Keratinocyte (primary cell): ENCODE measurements around the gene PTGES3. TPM values are rescaled to one million over a fixed set of nuclear protein-coding genes. Genes with fewer than 3 reads are reported as not detected.

Experiments
- DNase-seq: peaks from one replicate; pipeline ENCODE4 v3.0.0-alpha.2; 2011; ENCODE audit warnings: low read depth, missing footprints, low spot score
- FAIRE-seq: peaks from 2 replicates; lab custom pipeline; 2011; peaks lifted over from hg19 to GRCh38; lab: Jason Lieb, UNC
- H2AFZ ChIP-seq: 2 replicates; pipeline ENCODE4 v1.6.0; 2012; ENCODE audit warnings: low read length, control low read depth, inconsistent platforms; ENCODE audit not compliant: control insufficient read depth
- H3K27ac ChIP-seq: 2 replicates; pipeline ENCODE4 v1.5.1; 2011; ENCODE audit warnings: low read length; ENCODE audit not compliant: control insufficient read depth, insufficient read depth
- H3K27me3 ChIP-seq: 3 replicates; pipeline ENCODE4 v1.6.0; 2011; ENCODE audit warnings: low read length; ENCODE audit not compliant: control insufficient read depth, insufficient read depth; ENCODE audit errors: extremely low read depth
- H3K36me3 ChIP-seq, 2 experiments: 2 replicates in 1 of 2; 3 replicates in 1 of 2; pipeline ENCODE4 v1.5.1; 2011; ENCODE audit warnings: low read length in 2 of 2, mild to moderate bottlenecking in 1 of 2; ENCODE audit not compliant: control insufficient read depth in 2 of 2, insufficient read depth in 2 of 2; ENCODE audit errors: extremely low read depth in 1 of 2
- H3K4me1 ChIP-seq: 3 replicates; pipeline ENCODE4 v1.5.1; 2011; ENCODE audit warnings: low read length; ENCODE audit not compliant: control insufficient read depth, insufficient read depth; ENCODE audit errors: extremely low read depth
- H3K4me2 ChIP-seq: 3 replicates; pipeline ENCODE4 v1.6.0; 2011; ENCODE audit warnings: low read depth, low read length; ENCODE audit not compliant: control insufficient read depth, insufficient read depth; ENCODE audit errors: extremely low read depth
- H3K4me3 ChIP-seq, 3 experiments: fragments of 200-600 bp in 1 of 3; sonication (generic) in 1 of 3; 2 replicates in 2 of 3; 3 replicates in 1 of 3; pipeline ENCODE4 v1.5.1; 2011 to 2016; ENCODE audit warnings: low read length in 3 of 3, mild to moderate bottlenecking in 3 of 3, control low read depth in 2 of 3, inconsistent platforms in 1 of 3, low read depth in 1 of 3, mixed read lengths in 1 of 3, mixed run types in 1 of 3, moderate library complexity in 1 of 3; ENCODE audit not compliant: control insufficient read depth in 2 of 3, insufficient read depth in 2 of 3; ENCODE audit errors: extremely low read depth in 1 of 3
- H3K79me2 ChIP-seq: 2 replicates; pipeline ENCODE4 v1.6.0; 2012; ENCODE audit warnings: low read length; ENCODE audit not compliant: control insufficient read depth, insufficient read depth
- H3K9ac ChIP-seq: 3 replicates; pipeline ENCODE4 v1.6.0; 2011; ENCODE audit warnings: low read length; ENCODE audit not compliant: control insufficient read depth, insufficient read depth; ENCODE audit errors: extremely low read depth
- H3K9me1 ChIP-seq: 3 replicates; pipeline ENCODE4 v1.6.0; 2011; ENCODE audit warnings: low read length; ENCODE audit not compliant: control insufficient read depth, insufficient read depth; ENCODE audit errors: extremely low read depth
- H3K9me3 ChIP-seq: 2 replicates; pipeline ENCODE4 v1.5.1; 2012; ENCODE audit warnings: low read depth, low read length; ENCODE audit not compliant: control insufficient read depth
- H4K20me1 ChIP-seq: 3 replicates; pipeline ENCODE4 v1.6.0; 2011; ENCODE audit warnings: low read length; ENCODE audit not compliant: control insufficient read depth, insufficient read depth; ENCODE audit errors: extremely low read depth
- EZH2 ChIP-seq: IDR thresholded peaks from one replicate; pipeline ENCODE4 v1.6.1; 2012; ENCODE audit warnings: inconsistent platforms, mild to moderate bottlenecking, low read length, moderate library complexity
- dilution Hi-C: fragments of 300-500 bp; cut with MboI; formaldehyde crosslinking; loops from one replicate; pipeline ENCODE4 v1.7.0; 2020; ENCODE audit warnings: low sequenced_read_pairs; ENCODE audit not compliant: extremely low pct_ligation_motif_present
- polyA plus RNA-seq, 5 experiments: library from polyadenylated mRNA; depleted of rRNA in 3 of 5; stranded (reverse) in 3 of 5; stranded (forward) in 1 of 5; unstranded in 1 of 5; fragments of >200 nt; gene quantifications; 1 replicate in 1 of 5; 2 replicates in 3 of 5; 3 replicates in 1 of 5; pipeline versions ENCODE4 v1.2.1 to v1.2.3, GENCODE V29; 2011 to 2012; ENCODE audit warnings: missing spikeins in 2 of 5, low read depth in 1 of 5, low replicate concordance in 1 of 5
- TF ChIP-seq, protein P1 (sequence below), 3 experiments: IDR thresholded peaks in 1 of 3; conservative IDR thresholded peaks in 1 of 3; optimal IDR thresholded peaks in 1 of 3; 2 replicates in 2 of 3; 3 replicates in 1 of 3; pipeline versions ENCODE3 to v1.5.1; 2011; ENCODE audit warnings: low read length in 3 of 3, mild to moderate bottlenecking in 3 of 3, moderate library complexity in 2 of 3, control low read depth in 1 of 3, inconsistent platforms in 1 of 3; ENCODE audit not compliant: insufficient read depth in 2 of 3; ENCODE audit errors: extremely low read depth in 1 of 3

PTGES3 gene
- polyA plus RNA-seq, 1 donor (not counting 4 experiments of a cell fraction or from before 2014, with no cell fraction given): 136 TPM

DNA sequence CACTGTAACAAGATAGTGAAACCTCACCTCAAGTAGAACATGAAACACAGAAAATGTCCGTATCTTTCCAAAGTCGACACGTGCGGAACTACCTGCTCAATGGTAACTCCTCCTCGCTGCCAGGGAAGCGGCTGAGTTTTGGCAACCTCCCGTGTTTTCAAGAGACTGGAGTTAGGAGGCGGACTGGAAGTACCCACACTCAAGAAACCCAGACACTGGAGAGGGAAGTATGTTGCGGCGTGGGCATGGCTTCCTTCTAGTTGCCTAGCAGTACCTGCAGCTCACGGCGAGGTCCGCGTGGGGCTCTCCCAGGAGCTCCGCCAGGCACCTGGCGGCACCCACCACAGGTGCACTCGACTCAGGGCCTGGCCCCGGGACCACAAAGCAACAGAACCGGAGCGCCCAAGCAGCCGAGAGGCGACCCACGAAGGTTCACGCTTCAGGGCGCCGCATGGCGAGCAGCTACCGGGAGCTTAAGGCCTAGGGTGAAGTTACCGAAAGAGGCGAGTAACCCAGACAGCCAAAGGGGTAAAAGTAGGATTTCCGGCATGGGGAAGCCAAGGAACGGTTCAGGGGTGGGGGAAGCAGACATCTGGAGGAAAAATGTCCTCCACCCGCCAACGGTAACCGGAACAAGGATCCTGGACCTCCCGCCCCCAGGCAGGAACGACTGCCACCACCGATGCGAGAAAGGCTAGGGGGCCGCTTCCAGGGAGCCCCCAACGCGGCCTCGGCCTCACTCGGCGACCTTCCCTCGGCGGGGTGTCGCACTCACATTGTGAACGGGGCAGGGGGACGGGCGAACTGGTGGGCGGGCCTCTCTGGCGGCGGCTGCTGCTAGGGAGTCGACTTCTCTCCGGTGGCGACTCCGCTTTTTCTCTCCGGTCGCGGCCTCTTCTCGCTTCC, 608 bp downstream of the PTGES3 start:
- FAIRE-seq (no peak), DNase-seq (no peak)
- Histone ChIP-seq H2AFZ (peak overlapping the region; percentile 63), H3K27ac (peak overlapping the region; percentile 95), H3K79me2 (peaks cover 54% of the 10 kb centered on the region), H3K4me1 (peaks cover 22% of the 10 kb centered on the region), H3K4me3 (peak overlapping the region; percentile 93 to 99 (median 98)), H3K9me3 (no peaks in the 10 kb centered on the region), H3K36me3 (peaks cover 0 to 4% of the 10 kb centered on the region in 2 experiments), H3K9ac (peak overlapping the region; percentile 97), H3K4me2 (peak overlapping the region; percentile 90), H3K9me1 (no peaks in the 10 kb centered on the region), H3K27me3 (no peaks in the 10 kb centered on the region), H4K20me1 (peaks cover 8% of the 10 kb centered on the region)
- TF ChIP-seq, protein P1, sequence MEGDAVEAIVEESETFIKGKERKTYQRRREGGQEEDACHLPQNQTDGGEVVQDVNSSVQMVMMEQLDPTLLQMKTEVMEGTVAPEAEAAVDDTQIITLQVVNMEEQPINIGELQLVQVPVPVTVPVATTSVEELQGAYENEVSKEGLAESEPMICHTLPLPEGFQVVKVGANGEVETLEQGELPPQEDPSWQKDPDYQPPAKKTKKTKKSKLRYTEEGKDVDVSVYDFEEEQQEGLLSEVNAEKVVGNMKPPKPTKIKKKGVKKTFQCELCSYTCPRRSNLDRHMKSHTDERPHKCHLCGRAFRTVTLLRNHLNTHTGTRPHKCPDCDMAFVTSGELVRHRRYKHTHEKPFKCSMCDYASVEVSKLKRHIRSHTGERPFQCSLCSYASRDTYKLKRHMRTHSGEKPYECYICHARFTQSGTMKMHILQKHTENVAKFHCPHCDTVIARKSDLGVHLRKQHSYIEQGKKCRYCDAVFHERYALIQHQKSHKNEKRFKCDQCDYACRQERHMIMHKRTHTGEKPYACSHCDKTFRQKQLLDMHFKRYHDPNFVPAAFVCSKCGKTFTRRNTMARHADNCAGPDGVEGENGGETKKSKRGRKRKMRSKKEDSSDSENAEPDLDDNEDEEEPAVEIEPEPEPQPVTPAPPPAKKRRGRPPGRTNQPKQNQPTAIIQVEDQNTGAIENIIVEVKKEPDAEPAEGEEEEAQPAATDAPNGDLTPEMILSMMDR (optimal IDR thresholded peaks at IDR 0.05 in 1 of 3, IDR thresholded peaks at IDR 0.05 in 1 of 3, conservative IDR thresholded peaks at IDR 0.05 in 1 of 3; ENCODE audit: extremely low read depth in 1 of 3, insufficient read depth in 2 of 3, low read length in 3 of 3): no peak
- no peak for TF ChIP-seq EZH2
- dilution Hi-C loops: no loop called here

DNA sequence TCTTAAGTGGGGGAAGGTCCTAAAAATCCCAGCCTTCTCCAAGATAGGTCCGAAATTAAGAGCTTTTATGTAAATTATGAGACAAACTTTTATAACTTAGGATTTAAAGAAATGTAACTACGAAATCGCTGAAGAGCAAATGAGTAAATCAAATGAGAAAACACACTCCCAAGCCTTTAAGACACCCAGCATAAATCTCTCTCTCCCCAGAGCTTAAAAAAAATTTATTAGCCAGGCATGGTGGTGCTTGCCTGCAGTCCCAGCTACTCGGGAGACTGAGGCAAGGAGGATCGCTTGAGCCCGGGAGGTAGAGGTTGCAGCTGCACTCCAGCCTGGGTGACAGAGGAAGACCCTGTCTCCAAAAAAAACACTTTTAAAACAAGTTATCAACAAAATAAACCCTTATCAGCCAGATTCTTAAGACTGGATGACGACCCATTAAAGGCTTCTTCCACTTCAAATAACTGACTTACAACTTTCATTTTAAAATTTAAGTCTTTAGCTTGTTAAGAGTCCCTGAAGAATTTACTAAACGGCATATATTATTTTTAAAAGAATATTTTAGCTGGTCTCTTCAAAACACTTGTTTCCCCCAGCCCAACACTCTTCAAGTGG, 3.2 kb downstream of the PTGES3 start:
- H3K4me1 ChIP-seq: peaks cover 21% of the 10 kb centered on the region
- H3K36me3 ChIP-seq: peaks cover 4 to 8% of the 10 kb centered on the region in 2 experiments
- H3K79me2 ChIP-seq: peaks cover 80% of the 10 kb centered on the region
- peaks cover 30% of the 10 kb centered on the region for H4K20me1 ChIP-seq
- DNase-seq: no peak
- H3K9me1 ChIP-seq: no peaks in the 10 kb centered on the region
- H2AFZ ChIP-seq: no peak overlapping the region
- no peaks in the 10 kb centered on the region for H3K27me3 ChIP-seq
- H3K4me3 ChIP-seq: peak overlapping the region; percentile 63 to 98 (median 93)
- H3K9ac ChIP-seq: peak overlapping the region; percentile 58
- H3K4me2 ChIP-seq: peak overlapping the region; percentile 90
- no peaks in the 10 kb centered on the region for H3K9me3 ChIP-seq
- FAIRE-seq: no peak
- peak overlapping the region; percentile 39 for H3K27ac ChIP-seq
- dilution Hi-C loops: no loop called here
- TF ChIP-seq, protein P1 (optimal IDR thresholded peaks at IDR 0.05 in 1 of 3, IDR thresholded peaks at IDR 0.05 in 1 of 3, conservative IDR thresholded peaks at IDR 0.05 in 1 of 3; ENCODE audit: extremely low read depth in 1 of 3, insufficient read depth in 2 of 3, low read length in 3 of 3): no peak
- TF ChIP-seq EZH2: no peak
